ENCODE measurements around the gene SLC23A1. TPM values are rescaled to one million over a fixed set of nuclear protein-coding genes. Genes with fewer than 3 reads are reported as not detected.
A peak's percentile ranks its signal among the peaks of the same experiment; 100 is the strongest.

SLC23A1 gene
- total and polyA plus RNA-seq, 9 of the 15 experiments (the other 6 are each of a cell fraction or from before 2014, with no cell fraction given), result 0.03 to 0.20 (median 0.05) TPM; not detected in 5

GRCh38 chr5:139404484-139404840 is 21.4 kb upstream of the SLC23A1 start (continued):
- TF ChIP-seq ZNF398 (CRISPR knock-in tag; IDR thresholded peaks at IDR 0.05), result no peak
- TF ChIP-seq CEBPG (CRISPR knock-in tag; IDR thresholded peaks at IDR 0.05), result no peak
- TF ChIP-seq CEBPG (tag; conservative IDR thresholded peaks at IDR 0.05 in 1 of 2, IDR thresholded peaks at IDR 0.05 in 1 of 2), result 0 out of 4 replicates have a peak, but pooled peaks of 1 of the 2 experiments have one; percentile 10
- no peak for TF ChIP-seq GATAD2B (IDR thresholded peaks at IDR 0.05; ENCODE audit: borderline replicate concordance)
- TF ChIP-seq ZNF644 (tag; IDR thresholded peaks at IDR 0.05; ENCODE audit: low read depth), result 0 out of 2 replicates have a peak, but pooled peaks have one; percentile 36
- TF ChIP-seq, protein P1, sequence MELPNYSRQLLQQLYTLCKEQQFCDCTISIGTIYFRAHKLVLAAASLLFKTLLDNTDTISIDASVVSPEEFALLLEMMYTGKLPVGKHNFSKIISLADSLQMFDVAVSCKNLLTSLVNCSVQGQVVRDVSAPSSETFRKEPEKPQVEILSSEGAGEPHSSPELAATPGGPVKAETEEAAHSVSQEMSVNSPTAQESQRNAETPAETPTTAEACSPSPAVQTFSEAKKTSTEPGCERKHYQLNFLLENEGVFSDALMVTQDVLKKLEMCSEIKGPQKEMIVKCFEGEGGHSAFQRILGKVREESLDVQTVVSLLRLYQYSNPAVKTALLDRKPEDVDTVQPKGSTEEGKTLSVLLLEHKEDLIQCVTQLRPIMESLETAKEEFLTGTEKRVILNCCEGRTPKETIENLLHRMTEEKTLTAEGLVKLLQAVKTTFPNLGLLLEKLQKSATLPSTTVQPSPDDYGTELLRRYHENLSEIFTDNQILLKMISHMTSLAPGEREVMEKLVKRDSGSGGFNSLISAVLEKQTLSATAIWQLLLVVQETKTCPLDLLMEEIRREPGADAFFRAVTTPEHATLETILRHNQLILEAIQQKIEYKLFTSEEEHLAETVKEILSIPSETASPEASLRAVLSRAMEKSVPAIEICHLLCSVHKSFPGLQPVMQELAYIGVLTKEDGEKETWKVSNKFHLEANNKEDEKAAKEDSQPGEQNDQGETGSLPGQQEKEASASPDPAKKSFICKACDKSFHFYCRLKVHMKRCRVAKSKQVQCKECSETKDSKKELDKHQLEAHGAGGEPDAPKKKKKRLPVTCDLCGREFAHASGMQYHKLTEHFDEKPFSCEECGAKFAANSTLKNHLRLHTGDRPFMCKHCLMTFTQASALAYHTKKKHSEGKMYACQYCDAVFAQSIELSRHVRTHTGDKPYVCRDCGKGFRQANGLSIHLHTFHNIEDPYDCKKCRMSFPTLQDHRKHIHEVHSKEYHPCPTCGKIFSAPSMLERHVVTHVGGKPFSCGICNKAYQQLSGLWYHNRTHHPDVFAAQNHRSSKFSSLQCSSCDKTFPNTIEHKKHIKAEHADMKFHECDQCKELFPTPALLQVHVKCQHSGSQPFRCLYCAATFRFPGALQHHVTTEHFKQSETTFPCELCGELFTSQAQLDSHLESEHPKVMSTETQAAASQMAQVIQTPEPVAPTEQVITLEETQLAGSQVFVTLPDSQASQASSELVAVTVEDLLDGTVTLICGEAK (IDR thresholded peaks at IDR 0.05), result no peak
- TF ChIP-seq, protein P1 (CRISPR knock-in tag; IDR thresholded peaks at IDR 0.05), result no peak
- TF ChIP-seq NR2C2 (CRISPR knock-in tag; IDR thresholded peaks at IDR 0.05), result no peak
- peak; percentile 6; the same call in 1 of the 2 replicates for TF ChIP-seq NR2C2 (tag; IDR thresholded peaks at IDR 0.05)
- no peak for TF ChIP-seq MCM5 (IDR thresholded peaks at IDR 0.05; ENCODE audit: low read depth)
- no peak for TF ChIP-seq L3MBTL2 (IDR thresholded peaks at IDR 0.05)
- TF ChIP-seq, protein P2, sequence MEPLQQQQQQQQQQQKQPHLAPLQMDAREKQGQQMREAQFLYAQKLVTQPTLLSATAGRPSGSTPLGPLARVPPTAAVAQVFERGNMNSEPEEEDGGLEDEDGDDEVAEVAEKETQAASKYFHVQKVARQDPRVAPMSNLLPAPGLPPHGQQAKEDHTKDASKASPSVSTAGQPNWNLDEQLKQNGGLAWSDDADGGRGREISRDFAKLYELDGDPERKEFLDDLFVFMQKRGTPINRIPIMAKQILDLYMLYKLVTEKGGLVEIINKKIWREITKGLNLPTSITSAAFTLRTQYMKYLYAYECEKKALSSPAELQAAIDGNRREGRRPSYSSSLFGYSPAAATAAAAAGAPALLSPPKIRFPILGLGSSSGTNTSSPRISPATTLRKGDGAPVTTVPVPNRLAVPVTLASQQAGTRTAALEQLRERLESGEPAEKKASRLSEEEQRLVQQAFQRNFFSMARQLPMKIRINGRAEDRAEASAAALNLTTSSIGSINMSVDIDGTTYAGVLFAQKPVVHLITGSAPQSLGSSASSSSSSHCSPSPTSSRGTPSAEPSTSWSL (CRISPR knock-in tag; IDR thresholded peaks at IDR 0.05; ENCODE audit: borderline replicate concordance), result no peak
